Keratinocyte (primary cell): ENCODE measurements around the gene WDR70. TPM values are rescaled to one million over a fixed set of nuclear protein-coding genes. Genes with fewer than 3 reads are reported as not detected.
A peak's percentile ranks its signal among the peaks of the same experiment; 100 is the strongest.
"Not testable (repeated sequence)": the region's sequence is repeated elsewhere in the genome, so short reads cannot be mapped to it uniquely, and the experiment has no call there.

Source experiments
- DNase-seq: peaks from one replicate; pipeline ENCODE4 v3.0.0-alpha.2; 2011; ENCODE audit warnings: low read depth, missing footprints, low spot score
- FAIRE-seq: peaks from 2 replicates; lab custom pipeline; 2011; peaks lifted over from hg19 to GRCh38; lab: Jason Lieb, UNC
- H2AFZ ChIP-seq: 2 replicates; pipeline ENCODE4 v1.6.0; 2012; ENCODE audit warnings: low read length, control low read depth, inconsistent platforms; ENCODE audit not compliant: control insufficient read depth
- H3K27ac ChIP-seq: 2 replicates; pipeline ENCODE4 v1.5.1; 2011; ENCODE audit warnings: low read length; ENCODE audit not compliant: control insufficient read depth, insufficient read depth
- H3K27me3 ChIP-seq: 3 replicates; pipeline ENCODE4 v1.6.0; 2011; ENCODE audit warnings: low read length; ENCODE audit not compliant: control insufficient read depth, insufficient read depth; ENCODE audit errors: extremely low read depth
- H3K36me3 ChIP-seq, 2 experiments: 2 replicates in 1 of 2; 3 replicates in 1 of 2; pipeline ENCODE4 v1.5.1; 2011; ENCODE audit warnings: low read length in 2 of 2, mild to moderate bottlenecking in 1 of 2; ENCODE audit not compliant: control insufficient read depth in 2 of 2, insufficient read depth in 2 of 2; ENCODE audit errors: extremely low read depth in 1 of 2
- H3K4me1 ChIP-seq: 3 replicates; pipeline ENCODE4 v1.5.1; 2011; ENCODE audit warnings: low read length; ENCODE audit not compliant: control insufficient read depth, insufficient read depth; ENCODE audit errors: extremely low read depth
- H3K4me2 ChIP-seq: 3 replicates; pipeline ENCODE4 v1.6.0; 2011; ENCODE audit warnings: low read depth, low read length; ENCODE audit not compliant: control insufficient read depth, insufficient read depth; ENCODE audit errors: extremely low read depth
- H3K4me3 ChIP-seq, 3 experiments: fragments of 200-600 bp in 1 of 3; sonication (generic) in 1 of 3; 2 replicates in 2 of 3; 3 replicates in 1 of 3; pipeline ENCODE4 v1.5.1; 2011 to 2016; ENCODE audit warnings: low read length in 3 of 3, mild to moderate bottlenecking in 3 of 3, control low read depth in 2 of 3, inconsistent platforms in 1 of 3, low read depth in 1 of 3, mixed read lengths in 1 of 3, mixed run types in 1 of 3, moderate library complexity in 1 of 3; ENCODE audit not compliant: control insufficient read depth in 2 of 3, insufficient read depth in 2 of 3; ENCODE audit errors: extremely low read depth in 1 of 3
- H3K79me2 ChIP-seq: 2 replicates; pipeline ENCODE4 v1.6.0; 2012; ENCODE audit warnings: low read length; ENCODE audit not compliant: control insufficient read depth, insufficient read depth
- H3K9ac ChIP-seq: 3 replicates; pipeline ENCODE4 v1.6.0; 2011; ENCODE audit warnings: low read length; ENCODE audit not compliant: control insufficient read depth, insufficient read depth; ENCODE audit errors: extremely low read depth
- H3K9me1 ChIP-seq: 3 replicates; pipeline ENCODE4 v1.6.0; 2011; ENCODE audit warnings: low read length; ENCODE audit not compliant: control insufficient read depth, insufficient read depth; ENCODE audit errors: extremely low read depth
- H3K9me3 ChIP-seq: 2 replicates; pipeline ENCODE4 v1.5.1; 2012; ENCODE audit warnings: low read depth, low read length; ENCODE audit not compliant: control insufficient read depth
- H4K20me1 ChIP-seq: 3 replicates; pipeline ENCODE4 v1.6.0; 2011; ENCODE audit warnings: low read length; ENCODE audit not compliant: control insufficient read depth, insufficient read depth; ENCODE audit errors: extremely low read depth
- CTCF ChIP-seq, 3 experiments: IDR thresholded peaks in 1 of 3; conservative IDR thresholded peaks in 1 of 3; optimal IDR thresholded peaks in 1 of 3; 2 replicates in 2 of 3; 3 replicates in 1 of 3; pipeline versions ENCODE3 to v1.5.1; 2011; ENCODE audit warnings: low read length in 3 of 3, mild to moderate bottlenecking in 3 of 3, moderate library complexity in 2 of 3, control low read depth in 1 of 3, inconsistent platforms in 1 of 3; ENCODE audit not compliant: insufficient read depth in 2 of 3; ENCODE audit errors: extremely low read depth in 1 of 3
- dilution Hi-C: fragments of 300-500 bp; cut with MboI; formaldehyde crosslinking; loops from one replicate; pipeline ENCODE4 v1.7.0; 2020; ENCODE audit warnings: low sequenced_read_pairs; ENCODE audit not compliant: extremely low pct_ligation_motif_present
- polyA minus RNA-seq, 3 experiments: library from RNA; depleted of rRNA, polyadenylated mRNA; stranded (reverse); fragments of >200 nt; gene quantifications; 1 replicate in 1 of 3; 2 replicates in 1 of 3; 3 replicates in 1 of 3; pipeline ENCODE4 v1.2.3, GENCODE V29; 2011
- polyA plus RNA-seq, 5 experiments: library from polyadenylated mRNA; depleted of rRNA in 3 of 5; stranded (reverse) in 3 of 5; stranded (forward) in 1 of 5; unstranded in 1 of 5; fragments of >200 nt; gene quantifications; 1 replicate in 1 of 5; 2 replicates in 3 of 5; 3 replicates in 1 of 5; pipeline versions ENCODE4 v1.2.1 to v1.2.3, GENCODE V29; 2011 to 2012; ENCODE audit warnings: missing spikeins in 2 of 5, low read depth in 1 of 5, low replicate concordance in 1 of 5

The WDR70 gene
- polyA plus RNA-seq (17.4 to 25.1 TPM (median 18.4 TPM) in 3 replicates), polyA minus RNA-seq (8.6 to 26.6 TPM (median 13.9 TPM) in 3 replicates)
- 78.9 TPM for polyA plus RNA-seq (2011; ENCODE audit: low read depth)
- polyA plus RNA-seq (2011; cell fraction: cytosol; rRNA removed) = 14.0 and 28.8 TPM in 2 replicates
- polyA plus RNA-seq (2011; cell fraction: nucleus; rRNA removed) = 21.4 and 23.5 TPM in 2 replicates
- 26.4 and 27.7 TPM in 2 replicates for polyA plus RNA-seq (2012; ENCODE audit: low replicate concordance)
- polyA minus RNA-seq (2011; cell fraction: cytosol; rRNA and poly(A)+ RNA removed) = 19.8 TPM
- polyA minus RNA-seq (2011; cell fraction: nucleus; rRNA and poly(A)+ RNA removed) = 16.0 and 40.3 TPM in 2 replicates

- H3K4me1 ChIP-seq, H3K9me1 ChIP-seq, H3K79me2 ChIP-seq, H3K9me3 ChIP-seq, H3K36me3 ChIP-seq, H3K27me3 ChIP-seq, H4K20me1 ChIP-seq, FAIRE-seq, dilution Hi-C loops: not testable (repeated sequence)
- H2AFZ ChIP-seq = peak within 1 kb of the TSS; percentile 77
- peak within 1 kb of the TSS; percentile 66 for H3K4me2 ChIP-seq
- peak within 1 kb of the TSS; percentile 71 to 81 (median 79) for H3K4me3 ChIP-seq
- TF ChIP-seq CTCF (optimal IDR thresholded peaks at IDR 0.05 in 1 of 3, IDR thresholded peaks at IDR 0.05 in 1 of 3, conservative IDR thresholded peaks at IDR 0.05 in 1 of 3; ENCODE audit: extremely low read depth in 1 of 3, insufficient read depth in 2 of 3, low read length in 3 of 3) = peak; percentile 59 to 68 (median 63)
- peak within 1 kb of the TSS; percentile 75 for H3K9ac ChIP-seq
- peak; percentile 15 for DNase-seq
- peak within 1 kb of the TSS; percentile 43 for H3K27ac ChIP-seq
Observed at GRCh38 chr5:37379100-37379628, at the start of gene WDR70. TSS of gene WDR70 (plus strand) at chr5:37379318. CDS start at chr5:37379368, 50 bp downstream.

- peaks cover 8 to 12% of the 10 kb centered on the region in 2 experiments for H3K36me3 ChIP-seq
- H2AFZ ChIP-seq, H3K4me1 ChIP-seq, H3K4me2 ChIP-seq, H4K20me1 ChIP-seq, H3K27ac ChIP-seq, dilution Hi-C loops, H3K79me2 ChIP-seq, DNase-seq, H3K9ac ChIP-seq, H3K9me1 ChIP-seq, H3K4me3 ChIP-seq, H3K27me3 ChIP-seq, FAIRE-seq, H3K9me3 ChIP-seq: not testable (repeated sequence)
Observed at GRCh38 chr5:37334754-37335153, 44.4 kb upstream of the WDR70 start.

GRCh38 chr5:37342741-37343140, 36.4 kb upstream of the WDR70 start:
- H3K9me3 ChIP-seq, H3K27ac ChIP-seq, H2AFZ ChIP-seq, DNase-seq, H3K4me1 ChIP-seq, dilution Hi-C loops, H3K27me3 ChIP-seq, H3K9me1 ChIP-seq, H4K20me1 ChIP-seq, FAIRE-seq, H3K4me3 ChIP-seq, H3K4me2 ChIP-seq, H3K9ac ChIP-seq, H3K79me2 ChIP-seq: not testable (repeated sequence)
- peaks cover 10 to 11% of the 10 kb centered on the region in 2 experiments for H3K36me3 ChIP-seq
